Measurements from ENCODE around the gene CREBZF. TPM values are rescaled to one million over a fixed set of nuclear protein-coding genes. Genes with fewer than 3 reads are reported as not detected.

Gene CREBZF
- total and polyA plus RNA-seq, 2 experiments from 2014 or later, result 46.0 to 69.7 TPM

DNA sequence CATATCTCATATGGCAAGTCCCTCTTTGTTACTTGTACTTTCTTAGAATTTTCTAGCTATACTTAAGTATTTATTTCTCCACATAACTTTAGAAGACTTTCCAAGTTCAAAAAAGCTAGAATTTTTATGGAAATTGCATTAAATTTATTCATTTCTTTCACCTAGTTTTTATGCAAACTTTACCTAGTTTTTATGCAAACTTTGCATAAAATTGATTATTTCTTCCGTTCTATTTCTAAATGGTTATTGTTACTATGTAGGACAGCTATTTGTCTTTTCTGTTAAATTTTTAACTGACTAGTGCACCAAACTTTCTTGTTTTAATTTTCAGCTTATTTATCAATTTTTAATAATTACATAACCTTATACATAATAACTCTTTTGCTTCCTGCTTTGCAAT, 3.2 kb upstream of the CREBZF start:
- H3K36me3 ChIP-seq (replicated peaks; ENCODE audit: insufficient read depth, low read depth), result no peaks in the 10 kb centered on the region
- no peak overlapping the region for H2AFZ ChIP-seq
- peaks cover 13% of the 10 kb centered on the region for H3K79me2 ChIP-seq
- H3K27me3 ChIP-seq, result no peaks in the 10 kb centered on the region
- peaks cover 12% of the 10 kb centered on the region for H4K20me1 ChIP-seq (ENCODE audit: insufficient read depth, poor library complexity, severe bottlenecking)
- no peak for DNase-seq (ENCODE audit: low spot score)
- TF ChIP-seq, protein P1, sequence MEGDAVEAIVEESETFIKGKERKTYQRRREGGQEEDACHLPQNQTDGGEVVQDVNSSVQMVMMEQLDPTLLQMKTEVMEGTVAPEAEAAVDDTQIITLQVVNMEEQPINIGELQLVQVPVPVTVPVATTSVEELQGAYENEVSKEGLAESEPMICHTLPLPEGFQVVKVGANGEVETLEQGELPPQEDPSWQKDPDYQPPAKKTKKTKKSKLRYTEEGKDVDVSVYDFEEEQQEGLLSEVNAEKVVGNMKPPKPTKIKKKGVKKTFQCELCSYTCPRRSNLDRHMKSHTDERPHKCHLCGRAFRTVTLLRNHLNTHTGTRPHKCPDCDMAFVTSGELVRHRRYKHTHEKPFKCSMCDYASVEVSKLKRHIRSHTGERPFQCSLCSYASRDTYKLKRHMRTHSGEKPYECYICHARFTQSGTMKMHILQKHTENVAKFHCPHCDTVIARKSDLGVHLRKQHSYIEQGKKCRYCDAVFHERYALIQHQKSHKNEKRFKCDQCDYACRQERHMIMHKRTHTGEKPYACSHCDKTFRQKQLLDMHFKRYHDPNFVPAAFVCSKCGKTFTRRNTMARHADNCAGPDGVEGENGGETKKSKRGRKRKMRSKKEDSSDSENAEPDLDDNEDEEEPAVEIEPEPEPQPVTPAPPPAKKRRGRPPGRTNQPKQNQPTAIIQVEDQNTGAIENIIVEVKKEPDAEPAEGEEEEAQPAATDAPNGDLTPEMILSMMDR (IDR thresholded peaks at IDR 0.05; ENCODE audit: poor library complexity), result no peak
- no peak for TF ChIP-seq EZH2 (IDR thresholded peaks at IDR 0.05; ENCODE audit: borderline replicate concordance)
- TF ChIP-seq EZH2phosphoT487 (IDR thresholded peaks at IDR 0.05; ENCODE audit: low read depth, severe bottlenecking, unreplicated experiment), result no peak
- no peak overlapping the region for H3K4me2 ChIP-seq
- H3K9me2 ChIP-seq (replicated peaks; ENCODE audit: insufficient read depth), result no peaks in the 10 kb centered on the region
- H3K4me3 ChIP-seq, result no peak overlapping the region
- H3K9me3 ChIP-seq (ENCODE audit: low read depth), result no peaks in the 10 kb centered on the region
- H3K27ac ChIP-seq, result no peak overlapping the region
- H3K4me1 ChIP-seq (ENCODE audit: insufficient read depth), result no peaks in the 10 kb centered on the region
- 93% methylated on average over 1 of the region's 1 CpG for WGBS (ENCODE audit: low lambda C conversion rate, missing lambda C conversion rate)

DNA sequence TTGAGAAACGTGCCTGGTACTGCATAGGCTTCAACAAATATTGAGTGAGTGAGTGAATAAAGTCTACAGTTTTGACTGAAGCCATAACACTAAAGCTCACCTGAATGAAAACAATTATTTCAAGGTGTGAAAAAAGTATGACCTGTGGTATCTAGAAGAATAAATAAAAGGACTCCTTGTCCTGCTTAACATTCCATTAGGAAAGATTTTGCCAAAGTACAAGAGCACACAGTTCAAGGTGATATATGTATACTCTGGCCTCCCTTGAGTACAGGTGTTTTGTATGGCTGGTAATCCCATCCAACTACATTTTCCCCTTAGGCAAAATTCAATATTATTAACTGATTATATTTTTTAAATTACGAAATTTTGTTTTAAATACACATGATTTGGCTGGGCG, 1.8 kb upstream of the CREBZF start:
- no peaks in the 10 kb centered on the region for H3K9me3 ChIP-seq (ENCODE audit: low read depth)
- no peak for DNase-seq (ENCODE audit: low spot score)
- H3K36me3 ChIP-seq (replicated peaks; ENCODE audit: insufficient read depth, low read depth), result no peaks in the 10 kb centered on the region
- peak overlapping the region; percentile 99 for H3K27ac ChIP-seq
- H3K4me1 ChIP-seq (ENCODE audit: insufficient read depth), result peaks cover 7% of the 10 kb centered on the region
- no peak overlapping the region for H3K4me3 ChIP-seq
- H3K9me2 ChIP-seq (replicated peaks; ENCODE audit: insufficient read depth), result no peaks in the 10 kb centered on the region
- TF ChIP-seq, protein P1 (IDR thresholded peaks at IDR 0.05; ENCODE audit: poor library complexity), result no peak
- TF ChIP-seq EZH2phosphoT487 (IDR thresholded peaks at IDR 0.05; ENCODE audit: low read depth, severe bottlenecking, unreplicated experiment) (no peak), EZH2 (IDR thresholded peaks at IDR 0.05; ENCODE audit: borderline replicate concordance) (no peak)
- H3K79me2 ChIP-seq, result peaks cover 28% of the 10 kb centered on the region
- no peaks in the 10 kb centered on the region for H3K27me3 ChIP-seq
- peaks cover 27% of the 10 kb centered on the region for H4K20me1 ChIP-seq (ENCODE audit: insufficient read depth, poor library complexity, severe bottlenecking)
- 90% methylated on average over 3 of the region's 3 CpGs for WGBS (ENCODE audit: low lambda C conversion rate, missing lambda C conversion rate)
- H3K4me2 ChIP-seq, result no peak overlapping the region
- peak overlapping the region; percentile 58 for H2AFZ ChIP-seq

DNA sequence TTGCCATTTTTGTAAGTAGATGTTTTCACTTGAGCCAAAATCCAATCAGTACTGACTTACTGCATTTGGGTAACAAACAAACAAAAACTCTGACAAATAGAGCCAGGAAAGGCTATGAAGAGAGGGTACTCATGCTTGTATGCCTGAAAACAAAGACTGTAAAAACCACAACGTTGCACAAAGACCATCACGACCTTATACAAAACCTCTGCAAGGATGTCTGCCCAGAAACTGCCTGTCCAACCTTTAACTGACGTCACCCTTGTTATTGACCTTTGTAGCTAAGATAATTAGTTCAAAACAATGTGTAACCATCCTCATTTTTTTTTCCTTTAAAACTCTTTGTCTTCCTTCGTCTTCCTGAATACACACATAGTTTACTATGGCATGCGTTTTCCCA, 804 bp upstream of the CREBZF start:
- no peak for TF ChIP-seq EZH2 (IDR thresholded peaks at IDR 0.05; ENCODE audit: borderline replicate concordance)
- TF ChIP-seq, protein P1 (IDR thresholded peaks at IDR 0.05; ENCODE audit: poor library complexity), result no peak
- no peak for TF ChIP-seq EZH2phosphoT487 (IDR thresholded peaks at IDR 0.05; ENCODE audit: low read depth, severe bottlenecking, unreplicated experiment)
- Histone ChIP-seq H3K9me2 (replicated peaks; ENCODE audit: insufficient read depth) (no peaks in the 10 kb centered on the region), H3K4me1 (ENCODE audit: insufficient read depth) (peaks cover 13% of the 10 kb centered on the region), H3K4me2 (peak overlapping the region; percentile 91), H3K9me3 (ENCODE audit: low read depth) (no peaks in the 10 kb centered on the region), H2AFZ (peak overlapping the region; percentile 58), H4K20me1 (ENCODE audit: insufficient read depth, poor library complexity, severe bottlenecking) (peaks cover 37% of the 10 kb centered on the region), H3K79me2 (peaks cover 37% of the 10 kb centered on the region), H3K27ac (peak overlapping the region; percentile 99), H3K4me3 (no peak overlapping the region), H3K27me3 (no peaks in the 10 kb centered on the region), H3K36me3 (replicated peaks; ENCODE audit: insufficient read depth, low read depth) (no peaks in the 10 kb centered on the region)
- WGBS (ENCODE audit: low lambda C conversion rate, missing lambda C conversion rate), result 67% methylated on average over 5 of the region's 5 CpGs
- DNase-seq (ENCODE audit: low spot score), result peak; percentile 12

Measured in hepatocyte (in vitro differentiated cells).